ENCODE measurements around the gene ZNF319. TPM values are rescaled to one million over a fixed set of nuclear protein-coding genes. Genes with fewer than 3 reads are reported as not detected.

ZNF319 gene
- total and polyA plus RNA-seq, 2 of the 13 experiments (the other 11 are each of a cell fraction or from before 2014, with no cell fraction given): 2.4 to 3.6 TPM

GRCh38 chr16:57982385-57982784, 18.1 kb downstream of the ZNF319 start (continued):
- TF ChIP-seq, protein P1, sequence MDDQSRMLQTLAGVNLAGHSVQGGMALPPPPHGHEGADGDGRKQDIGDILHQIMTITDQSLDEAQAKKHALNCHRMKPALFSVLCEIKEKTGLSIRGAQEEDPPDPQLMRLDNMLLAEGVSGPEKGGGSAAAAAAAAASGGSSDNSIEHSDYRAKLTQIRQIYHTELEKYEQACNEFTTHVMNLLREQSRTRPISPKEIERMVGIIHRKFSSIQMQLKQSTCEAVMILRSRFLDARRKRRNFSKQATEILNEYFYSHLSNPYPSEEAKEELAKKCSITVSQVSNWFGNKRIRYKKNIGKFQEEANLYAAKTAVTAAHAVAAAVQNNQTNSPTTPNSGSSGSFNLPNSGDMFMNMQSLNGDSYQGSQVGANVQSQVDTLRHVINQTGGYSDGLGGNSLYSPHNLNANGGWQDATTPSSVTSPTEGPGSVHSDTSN (CRISPR knock-in tag; IDR thresholded peaks at IDR 0.05; ENCODE audit: borderline replicate concordance): no peak
- TF ChIP-seq ZNF878 (CRISPR knock-in tag; IDR thresholded peaks at IDR 0.05) (no peak), DNMT3B (CRISPR knock-in tag; conservative IDR thresholded peaks at IDR 0.05) (no peak), NFYB (CRISPR knock-in tag; IDR thresholded peaks at IDR 0.05) (no peak), PCBP2 (optimal IDR thresholded peaks at IDR 0.05; ENCODE audit: low read depth, low read length, poor library complexity, severe bottlenecking) (no peak), ZMAT3 (CRISPR knock-in tag; conservative IDR thresholded peaks at IDR 0.05) (no peak), RFXAP (CRISPR knock-in tag; IDR thresholded peaks at IDR 0.05; ENCODE audit: borderline replicate concordance) (no peak), IKZF5 (CRISPR knock-in tag; IDR thresholded peaks at IDR 0.05) (no peak), ZNF713 (CRISPR knock-in tag; IDR thresholded peaks at IDR 0.05) (no peak), ZNF292 (CRISPR knock-in tag; IDR thresholded peaks at IDR 0.05; ENCODE audit: borderline replicate concordance, low read depth) (no peak), THAP11 (CRISPR knock-in tag; IDR thresholded peaks at IDR 0.05) (no peak)
- TF ChIP-seq, protein P2, sequence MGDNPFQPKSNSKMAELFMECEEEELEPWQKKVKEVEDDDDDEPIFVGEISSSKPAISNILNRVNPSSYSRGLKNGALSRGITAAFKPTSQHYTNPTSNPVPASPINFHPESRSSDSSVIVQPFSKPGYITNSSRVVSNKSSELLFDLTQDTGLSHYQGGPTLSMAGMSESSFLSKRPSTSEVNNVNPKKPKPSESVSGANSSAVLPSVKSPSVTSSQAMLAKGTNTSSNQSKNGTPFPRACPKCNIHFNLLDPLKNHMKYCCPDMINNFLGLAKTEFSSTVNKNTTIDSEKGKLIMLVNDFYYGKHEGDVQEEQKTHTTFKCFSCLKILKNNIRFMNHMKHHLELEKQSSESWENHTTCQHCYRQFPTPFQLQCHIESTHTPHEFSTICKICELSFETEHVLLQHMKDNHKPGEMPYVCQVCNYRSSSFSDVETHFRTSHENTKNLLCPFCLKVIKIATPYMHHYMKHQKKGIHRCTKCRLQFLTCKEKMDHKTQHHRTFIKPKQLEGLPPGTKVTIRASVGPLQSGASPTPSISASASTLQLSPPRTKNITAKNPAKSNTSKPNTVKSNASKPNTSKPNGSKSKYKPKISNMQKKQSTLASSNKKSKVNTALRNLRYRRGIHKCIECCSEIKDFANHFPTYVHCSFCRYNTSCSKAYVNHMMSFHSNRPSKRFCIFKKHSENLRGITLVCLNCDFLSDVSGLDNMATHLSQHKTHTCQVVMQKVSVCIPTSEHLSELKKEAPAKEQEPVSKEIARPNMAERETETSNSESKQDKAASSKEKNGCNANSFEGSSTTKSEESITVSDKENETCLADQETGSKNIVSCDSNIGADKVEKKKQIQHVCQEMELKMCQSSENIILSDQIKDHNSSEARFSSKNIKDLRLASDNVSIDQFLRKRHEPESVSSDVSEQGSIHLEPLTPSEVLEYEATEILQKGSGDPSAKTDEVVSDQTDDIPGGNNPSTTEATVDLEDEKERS (CRISPR knock-in tag; IDR thresholded peaks at IDR 0.05): no peak
